Glomerular visceral epithelial cell (primary cell): ENCODE results near the gene C1S.
A peak's percentile ranks its signal among the peaks of the same experiment; 100 is the strongest.
"Not testable (repeated sequence)": the region's sequence is repeated elsewhere in the genome, so short reads cannot be mapped to it uniquely, and the experiment has no call there.

Source experiments
- DNase-seq: peaks from one replicate; pipeline ENCODE4 v3.0.0-alpha.2; 2016; ENCODE audit errors: extremely low spot score

The C1S gene

GRCh38 chr12:7102582-7102981, 42.1 kb downstream of the C1S start:
- DNase-seq = no peak

GRCh38 chr12:7103837-7104584, 43.5 kb downstream of the C1S start:
- no peak for DNase-seq

GRCh38 chr12:7106082-7106481, 45.6 kb downstream of the C1S start:
- no peak for DNase-seq

GRCh38 chr12:7107181-7107580, 46.7 kb downstream of the C1S start:
- DNase-seq = not testable (repeated sequence)

GRCh38 chr12:7107636-7108002, 47.1 kb downstream of the C1S start:
- DNase-seq = no peak

GRCh38 chr12:7108003-7108795, 47.7 kb downstream of the C1S start:
- DNase-seq = peak; percentile 85

- peak; percentile 84 for DNase-seq
Observed at GRCh38 chr12:7108796-7109571, 48.5 kb downstream of the C1S start, which contains the start of gene C1RL. Gene C1RL, minus strand, starts transcription at chr12:7109214. Its CDS starts 34 bp downstream, at chr12:7109180.

GRCh38 chr12:7109572-7109920, 49.0 kb downstream of the C1S start:
- DNase-seq = no peak

- DNase-seq = no peak
Observed at GRCh38 chr12:7110661-7111060, 50.1 kb downstream of the C1S start.

GRCh38 chr12:7112041-7112440, 51.5 kb downstream of the C1S start:
- DNase-seq = no peak

- DNase-seq = peak; percentile 53
Observed at GRCh38 chr12:7113389-7113871, 52.9 kb downstream of the C1S start.

- no peak for DNase-seq
Observed at GRCh38 chr12:7114008-7114407, 53.5 kb downstream of the C1S start.

GRCh38 chr12:7114851-7115250, 54.3 kb downstream of the C1S start:
- no peak for DNase-seq

GRCh38 chr12:7116196-7116595, 55.7 kb downstream of the C1S start:
- no peak for DNase-seq

GRCh38 chr12:7116916-7117315, 56.4 kb downstream of the C1S start:
- no peak for DNase-seq

GRCh38 chr12:7117670-7118069, 57.2 kb downstream of the C1S start:
- DNase-seq = no peak

- no peak for DNase-seq
Observed at GRCh38 chr12:7118881-7119280, 58.4 kb downstream of the C1S start.

GRCh38 chr12:7120166-7120565, 59.6 kb downstream of the C1S start:
- no peak for DNase-seq
